NB4 (cell line): ENCODE results near the gene RPL41.

Experiments
- CTCF ChIP-seq: IDR thresholded peaks from one replicate; pipeline ENCODE4 v1.5.1; 2012; ENCODE audit warnings: low read depth, low read length
- MAX ChIP-seq: IDR thresholded peaks from 2 replicates; pipeline ENCODE4 v1.6.1; 2011; ENCODE audit warnings: low read depth, low read length
- MYC ChIP-seq: IDR thresholded peaks from 2 replicates; pipeline ENCODE4 v1.6.1; 2011; ENCODE audit warnings: low read depth, low read length
- POLR2A ChIP-seq: IDR thresholded peaks from 2 replicates; pipeline ENCODE4 v1.6.1; 2011; ENCODE audit warnings: mild to moderate bottlenecking; ENCODE audit not compliant: insufficient read length; ENCODE audit errors: extremely low read depth

- TF ChIP-seq CTCF = no peak
- TF ChIP-seq POLR2A = no peak
- no peak for TF ChIP-seq MAX
- no peak for TF ChIP-seq MYC
Observed at GRCh38 chr12:56162468-56163290, 46.2 kb downstream of the RPL41 start.
